ENCODE data around the gene SLC7A7.
"Not testable (repeated sequence)": the region's sequence is repeated elsewhere in the genome, so short reads cannot be mapped to it uniquely, and the experiment has no call there.

Gene SLC7A7

GRCh38 chr14:22748206-22748605, 67.0 kb downstream of the SLC7A7 start:
- no peak for DNase-seq

- DNase-seq, result no peak
Measured at GRCh38 chr14:22747769-22748168, 67.5 kb downstream of the SLC7A7 start.

- DNase-seq, result no peak
Measured at GRCh38 chr14:22740020-22740419, 75.2 kb downstream of the SLC7A7 start.

GRCh38 chr14:22739423-22739822, 75.8 kb downstream of the SLC7A7 start:
- no peak for DNase-seq

- DNase-seq, result no peak
Measured at GRCh38 chr14:22737052-22737451, 78.2 kb downstream of the SLC7A7 start.

- DNase-seq, result not testable (repeated sequence)
Measured at GRCh38 chr14:22736384-22736783, 78.9 kb downstream of the SLC7A7 start.

GRCh38 chr14:22735096-22735495, 80.1 kb downstream of the SLC7A7 start:
- DNase-seq, result no peak

- DNase-seq, result no peak
Measured at GRCh38 chr14:22733829-22734228, 81.4 kb downstream of the SLC7A7 start.

- DNase-seq, result not testable (repeated sequence)
Measured at GRCh38 chr14:22732062-22732461, 83.2 kb downstream of the SLC7A7 start.

- no peak for DNase-seq
Measured at GRCh38 chr14:22726012-22726411, 89.2 kb downstream of the SLC7A7 start.

- not testable (repeated sequence) for DNase-seq
Measured at GRCh38 chr14:22725374-22725773, 89.9 kb downstream of the SLC7A7 start.

- DNase-seq, result not testable (repeated sequence)
Measured at GRCh38 chr14:22724847-22725246, 90.4 kb downstream of the SLC7A7 start.

- no peak for DNase-seq
Measured at GRCh38 chr14:22723815-22724214, 91.4 kb downstream of the SLC7A7 start.
